Measurements from ENCODE around the gene NEURL4.
A peak's percentile ranks its signal among the peaks of the same experiment; 100 is the strongest.

Gene NEURL4

GRCh38 chr17:7328009-7328408, 1.1 kb downstream of the NEURL4 start:
- Histone ChIP-seq H3K27me3 (replicated peaks; ENCODE audit: control insufficient read depth, insufficient read depth, low read length) (no peaks in the 10 kb centered on the region), H3K36me3 (ENCODE audit: control insufficient read depth, insufficient read depth, low read length) (peaks cover 21% of the 10 kb centered on the region), H3K4me3 (replicated peaks; ENCODE audit: low read depth, low read length) (peak overlapping the region; percentile 81)
- no peak for DNase-seq (ENCODE audit: extremely low read depth, insufficient read length)
- TF ChIP-seq CTCF (IDR thresholded peaks at IDR 0.05; ENCODE audit: insufficient read depth, low read length, poor library complexity, severe bottlenecking) = no peak

GRCh38 chr17:7327501-7327900, 1.6 kb downstream of the NEURL4 start:
- H3K36me3 ChIP-seq (ENCODE audit: control insufficient read depth, insufficient read depth, low read length) = peaks cover 26% of the 10 kb centered on the region
- no peak overlapping the region for H3K4me3 ChIP-seq (replicated peaks; ENCODE audit: low read depth, low read length)
- no peak for DNase-seq (ENCODE audit: extremely low read depth, insufficient read length)
- H3K27me3 ChIP-seq (replicated peaks; ENCODE audit: control insufficient read depth, insufficient read depth, low read length) = no peaks in the 10 kb centered on the region
- TF ChIP-seq CTCF (IDR thresholded peaks at IDR 0.05; ENCODE audit: insufficient read depth, low read length, poor library complexity, severe bottlenecking) = no peak

- TF ChIP-seq CTCF (IDR thresholded peaks at IDR 0.05; ENCODE audit: insufficient read depth, low read length, poor library complexity, severe bottlenecking) = no peak
- Histone ChIP-seq H3K4me3 (replicated peaks; ENCODE audit: low read depth, low read length) (no peak overlapping the region), H3K27me3 (replicated peaks; ENCODE audit: control insufficient read depth, insufficient read depth, low read length) (no peaks in the 10 kb centered on the region), H3K36me3 (ENCODE audit: control insufficient read depth, insufficient read depth, low read length) (peaks cover 28% of the 10 kb centered on the region)
- DNase-seq (ENCODE audit: extremely low read depth, insufficient read length) = no peak
Measured at GRCh38 chr17:7327056-7327455, 2.1 kb downstream of the NEURL4 start.

- no peak for TF ChIP-seq CTCF (IDR thresholded peaks at IDR 0.05; ENCODE audit: insufficient read depth, low read length, poor library complexity, severe bottlenecking)
- H3K36me3 ChIP-seq (ENCODE audit: control insufficient read depth, insufficient read depth, low read length) = peaks cover 37% of the 10 kb centered on the region
- no peak for DNase-seq (ENCODE audit: extremely low read depth, insufficient read length)
- no peak overlapping the region for H3K4me3 ChIP-seq (replicated peaks; ENCODE audit: low read depth, low read length)
- no peaks in the 10 kb centered on the region for H3K27me3 ChIP-seq (replicated peaks; ENCODE audit: control insufficient read depth, insufficient read depth, low read length)
Measured at GRCh38 chr17:7326186-7326585, 2.9 kb downstream of the NEURL4 start.

- H3K27me3 ChIP-seq (replicated peaks; ENCODE audit: control insufficient read depth, insufficient read depth, low read length) = no peaks in the 10 kb centered on the region
- TF ChIP-seq CTCF (IDR thresholded peaks at IDR 0.05; ENCODE audit: insufficient read depth, low read length, poor library complexity, severe bottlenecking) = no peak
- peaks cover 45% of the 10 kb centered on the region for H3K36me3 ChIP-seq (ENCODE audit: control insufficient read depth, insufficient read depth, low read length)
- DNase-seq (ENCODE audit: extremely low read depth, insufficient read length) = no peak
- H3K4me3 ChIP-seq (replicated peaks; ENCODE audit: low read depth, low read length) = no peak overlapping the region
Measured at GRCh38 chr17:7325031-7325528, 4.1 kb downstream of the NEURL4 start.

GRCh38 chr17:7324438-7324779, 4.7 kb downstream of the NEURL4 start:
- no peak for DNase-seq (ENCODE audit: extremely low read depth, insufficient read length)
- H3K27me3 ChIP-seq (replicated peaks; ENCODE audit: control insufficient read depth, insufficient read depth, low read length) = no peaks in the 10 kb centered on the region
- H3K36me3 ChIP-seq (ENCODE audit: control insufficient read depth, insufficient read depth, low read length) = peaks cover 45% of the 10 kb centered on the region
- H3K4me3 ChIP-seq (replicated peaks; ENCODE audit: low read depth, low read length) = no peak overlapping the region
- no peak for TF ChIP-seq CTCF (IDR thresholded peaks at IDR 0.05; ENCODE audit: insufficient read depth, low read length, poor library complexity, severe bottlenecking)

Measured in GM06990 (cell line).